Uterus (tissue), 2 donors: ENCODE data around the gene RHEX.

ENCODE experiments used
- CTCF ChIP-seq, 4 experiments: fragments of 200-600 bp in 2 of 4; fragments of 450-650 bp in 2 of 4; sonication (generic) in 2 of 4; IDR thresholded peaks; one replicate each; pipeline ENCODE4 v1.5.1; 2016 to 2019; ENCODE audit warnings: antibody characterized with exemption in 4 of 4, mild to moderate bottlenecking in 2 of 4, moderate library complexity in 1 of 4
- POLR2A ChIP-seq, 2 donors: fragments of 450-650 bp; IDR thresholded peaks; one replicate each; pipeline ENCODE4 v1.6.1; 2016; ENCODE audit warnings: antibody characterized with exemption in 2 of 2, mild to moderate bottlenecking in 1 of 2, moderate library complexity in 1 of 2

GRCh38 chr1:206133751-206134415, 80.9 kb downstream of the RHEX start:
- TF ChIP-seq CTCF (IDR thresholded peaks at IDR 0.05) (no peak), POLR2A (IDR thresholded peaks at IDR 0.05) (no peak)
